GM18508 (cell line): ENCODE measurements around the gene SH3PXD2B.
"Not testable (repeated sequence)": the region's sequence is repeated elsewhere in the genome, so short reads cannot be mapped to it uniquely, and the experiment has no call there.

Experiments used
- ATAC-seq: cut with Tn5 transposase; IDR thresholded peaks from one replicate; pipeline ENCODE4 v1.9.1; 2021; ENCODE audit warnings: moderate number of reproducible peaks; ENCODE audit not compliant: insufficient read depth, unreplicated experiment

The SH3PXD2B gene

DNA sequence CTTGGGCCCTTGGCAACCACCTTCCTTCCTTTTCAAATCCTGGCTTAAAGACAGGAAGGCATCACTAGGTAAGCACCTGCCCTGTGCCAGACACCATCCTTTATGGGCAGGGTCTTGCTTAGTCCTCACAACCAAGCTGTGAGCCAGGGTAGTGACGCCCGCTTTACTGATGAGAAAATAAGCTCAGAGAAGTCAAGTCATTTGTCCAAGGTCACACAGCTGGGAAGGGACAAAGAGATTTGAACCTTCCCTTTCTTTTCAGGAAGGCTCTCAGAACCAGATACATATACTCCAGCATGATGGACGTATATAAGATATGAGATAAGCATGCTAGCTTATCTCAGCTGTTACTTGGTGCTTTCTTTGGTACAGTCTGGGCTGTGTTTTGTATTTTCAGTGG lies 76.9 kb downstream of the SH3PXD2B start:
- no peak for ATAC-seq

DNA sequence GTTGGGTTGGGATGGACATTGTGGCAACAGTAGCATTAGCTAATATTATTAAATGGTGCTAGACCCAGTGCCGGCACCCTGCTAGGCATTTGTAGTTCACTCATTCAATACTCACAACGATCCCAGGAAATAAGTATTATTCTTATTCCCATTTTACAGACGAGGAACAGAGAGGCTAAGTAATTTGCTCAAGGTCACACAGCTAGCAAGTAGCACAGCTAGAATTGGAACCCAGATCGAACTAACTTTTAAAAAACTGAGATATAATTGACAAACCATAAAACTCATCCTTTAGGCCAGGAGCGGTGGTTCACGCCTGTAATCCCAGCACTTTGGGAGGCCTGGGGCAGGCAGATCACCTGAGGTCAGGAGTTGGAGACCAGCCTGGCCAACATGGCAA lies 79.5 kb downstream of the SH3PXD2B start:
- no peak for ATAC-seq

DNA sequence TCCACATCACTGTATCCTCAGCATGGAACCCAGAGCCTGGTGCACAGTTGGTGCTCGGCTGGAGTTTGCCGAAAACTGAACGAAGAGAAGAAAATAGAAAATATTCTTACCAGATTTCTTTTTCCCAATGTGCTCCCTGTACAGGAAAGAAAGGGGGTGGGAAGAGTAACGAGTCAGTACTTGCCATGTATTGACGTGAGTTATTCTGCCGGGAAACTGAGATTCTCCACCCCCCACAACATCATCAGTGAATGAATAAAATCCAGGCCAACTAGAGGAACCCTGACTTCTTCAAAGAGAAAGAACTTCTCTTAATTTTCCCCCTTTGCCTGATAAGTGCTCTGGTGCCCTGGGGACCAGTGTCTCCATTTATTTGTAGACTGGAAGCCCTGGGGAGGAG lies 80.6 kb downstream of the SH3PXD2B start:
- no peak for ATAC-seq

DNA sequence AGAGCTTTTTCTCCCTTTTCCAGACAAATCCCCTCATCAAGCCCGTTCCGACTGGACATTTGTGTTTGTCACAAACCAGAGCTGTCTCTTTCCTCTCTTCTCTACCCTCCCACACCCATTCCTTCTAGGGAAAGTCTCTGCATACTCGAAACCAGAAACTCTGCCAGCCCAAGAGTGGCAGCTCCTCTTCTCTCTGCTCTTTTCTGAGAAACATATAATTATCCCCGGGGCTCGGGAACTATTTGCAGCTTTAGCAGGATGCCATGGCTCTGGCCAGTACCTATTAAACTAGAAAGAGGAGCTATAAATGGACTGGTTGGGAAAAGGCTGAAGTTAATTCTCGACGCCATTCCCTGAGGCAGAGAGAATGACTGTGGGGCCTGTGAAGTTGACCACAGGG lies 82.6 kb downstream of the SH3PXD2B start:
- ATAC-seq, result no peak

DNA sequence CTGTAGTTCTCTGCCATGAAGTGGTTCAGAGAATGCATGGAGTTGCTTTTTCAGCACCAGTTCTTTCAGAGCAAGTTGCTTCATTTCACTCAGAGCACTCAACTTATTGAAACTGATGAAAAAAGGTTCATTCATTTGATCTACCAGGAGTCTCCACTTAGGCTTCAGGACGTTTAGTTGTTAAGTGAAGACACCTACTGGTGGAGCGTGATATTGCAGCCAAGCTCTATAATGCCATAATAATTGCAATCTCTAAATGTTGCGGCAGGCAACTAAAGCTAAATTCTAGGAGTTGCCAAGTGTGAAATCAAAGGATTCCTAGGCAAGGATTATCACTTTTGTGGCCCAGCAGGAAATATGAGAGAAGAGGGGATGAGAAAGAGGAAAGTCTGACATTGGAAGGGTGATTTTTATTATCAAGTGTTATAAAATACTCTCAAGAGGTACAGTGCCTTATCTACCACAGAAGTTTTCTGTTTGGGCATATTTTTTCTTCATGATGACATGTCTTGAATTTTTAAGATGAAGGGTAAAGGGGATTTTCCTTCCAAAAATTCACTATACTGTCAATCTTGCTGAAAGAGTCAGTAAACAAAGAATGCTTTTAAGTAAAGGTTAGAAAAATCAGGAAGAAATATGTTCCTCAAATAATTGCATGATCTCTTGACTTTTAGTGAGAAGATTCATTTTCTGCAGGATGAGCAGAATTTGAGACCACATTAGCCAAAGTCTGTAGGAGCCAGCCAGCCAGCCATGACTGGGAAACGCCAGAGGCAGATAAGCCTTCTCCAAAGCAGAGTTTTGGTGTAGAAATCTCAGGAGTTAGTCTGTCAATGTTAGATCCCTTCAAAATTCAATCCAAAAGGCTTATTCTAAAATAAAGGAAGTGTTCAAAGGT lies 83.4 kb downstream of the SH3PXD2B start:
- no peak for ATAC-seq

DNA sequence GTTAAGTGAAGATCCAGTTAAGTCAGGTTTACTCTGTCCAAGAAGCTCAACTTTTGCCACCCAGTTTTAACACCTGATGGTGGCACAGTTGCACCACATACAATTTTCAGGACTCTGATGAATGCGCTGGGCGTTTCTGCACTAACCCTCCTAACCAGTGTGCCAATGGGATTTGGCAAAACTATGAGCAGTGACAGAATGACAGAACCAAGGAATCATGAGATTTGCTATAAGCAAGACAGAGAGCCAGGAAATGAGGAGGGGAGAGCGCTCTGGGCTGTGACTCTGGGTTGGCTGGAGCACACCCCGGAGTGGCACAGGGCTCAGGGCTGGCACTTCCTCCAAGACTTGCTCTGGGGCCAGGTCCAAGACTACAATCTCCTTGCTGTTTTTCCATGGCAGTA lies 84.1 kb downstream of the SH3PXD2B start:
- no peak for ATAC-seq

DNA sequence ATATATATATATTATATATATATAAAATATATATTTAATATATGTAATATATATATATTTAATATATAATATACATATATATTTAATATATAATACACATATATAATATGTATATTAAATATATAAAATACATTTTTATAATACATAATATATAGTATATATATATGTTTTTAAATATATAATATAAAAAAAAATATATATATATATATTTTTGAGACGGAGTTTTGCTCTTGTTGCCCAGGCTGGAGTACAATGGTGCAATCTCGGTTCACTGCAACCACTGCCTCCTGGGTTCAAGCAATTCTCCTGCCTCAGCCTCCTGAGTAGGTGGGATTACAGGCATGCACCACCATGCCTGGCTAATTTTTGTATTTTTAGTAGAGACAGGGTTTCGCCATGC lies 85.6 kb downstream of the SH3PXD2B start:
- not testable (repeated sequence) for ATAC-seq

DNA sequence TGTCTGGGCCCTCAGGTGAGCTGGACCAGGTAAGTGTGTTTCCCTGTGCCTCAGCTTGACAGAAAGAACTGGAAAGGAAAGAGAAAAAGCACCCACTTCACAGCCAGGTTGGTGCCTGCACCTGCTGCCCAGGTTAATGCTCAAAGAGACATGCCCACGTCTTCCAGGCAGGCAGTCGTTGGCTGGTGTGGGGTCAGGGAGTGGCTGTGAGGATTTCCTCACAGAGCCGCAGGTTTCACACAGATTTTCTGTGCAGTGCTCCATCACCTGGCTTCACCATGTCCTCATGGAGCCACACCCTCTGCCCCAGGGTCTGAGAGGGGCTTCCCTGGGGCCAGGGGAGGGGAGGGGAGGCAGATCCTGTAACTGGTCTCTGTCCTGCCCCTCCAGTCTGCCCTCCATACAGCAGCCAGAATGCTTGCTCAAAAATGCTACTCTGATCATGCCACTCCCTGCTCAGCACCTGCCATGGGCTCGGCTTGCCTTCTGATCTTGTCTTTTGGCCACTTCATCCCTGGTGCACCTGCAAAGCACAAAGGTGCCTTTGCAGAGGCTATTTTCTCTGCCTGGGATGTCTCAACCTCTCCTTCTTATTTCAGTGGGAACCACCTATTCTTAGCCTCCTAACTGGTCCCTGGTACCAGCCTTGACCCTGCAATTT lies 88.2 kb downstream of the SH3PXD2B start:
- ATAC-seq, result no peak

DNA sequence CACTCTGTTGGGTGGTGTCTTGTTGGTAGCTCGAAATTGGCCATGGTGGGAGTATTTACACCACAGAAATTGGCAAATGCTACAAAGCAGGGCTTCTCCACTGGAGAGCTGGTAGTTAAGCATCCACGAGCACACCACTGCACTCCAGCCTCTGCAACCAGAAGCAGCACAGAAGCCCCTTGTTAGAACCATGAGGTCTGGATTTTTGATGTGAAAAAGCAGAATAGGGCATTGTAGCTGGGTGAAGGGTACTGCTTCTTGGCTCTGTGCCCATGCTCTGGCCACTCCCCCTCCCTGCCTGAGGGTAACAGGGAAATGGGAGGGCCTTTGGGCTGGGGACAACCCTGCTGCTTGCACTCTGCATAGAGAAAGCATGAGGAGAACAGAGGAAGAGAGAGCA lies 89.6 kb downstream of the SH3PXD2B start:
- no peak for ATAC-seq

DNA sequence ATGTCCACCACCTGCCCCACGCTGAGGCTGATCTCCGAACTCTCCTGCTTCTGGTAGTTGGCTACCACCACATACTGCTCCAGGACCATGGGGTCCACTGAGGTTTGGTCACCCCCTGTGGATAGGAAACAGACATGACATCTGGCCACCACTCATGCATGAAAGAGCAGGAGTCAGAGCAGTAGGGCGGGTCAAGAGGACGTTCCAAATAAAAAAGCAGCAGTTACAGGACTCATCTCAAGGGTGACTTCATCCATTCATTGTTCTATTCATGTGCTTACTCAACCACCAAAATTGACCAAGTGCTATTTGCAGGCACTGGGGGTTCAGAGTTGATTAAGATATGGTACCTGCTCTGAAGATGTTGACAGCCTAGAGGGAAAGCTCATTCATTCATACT lies 91.6 kb downstream of the SH3PXD2B start:
- ATAC-seq, result no peak

DNA sequence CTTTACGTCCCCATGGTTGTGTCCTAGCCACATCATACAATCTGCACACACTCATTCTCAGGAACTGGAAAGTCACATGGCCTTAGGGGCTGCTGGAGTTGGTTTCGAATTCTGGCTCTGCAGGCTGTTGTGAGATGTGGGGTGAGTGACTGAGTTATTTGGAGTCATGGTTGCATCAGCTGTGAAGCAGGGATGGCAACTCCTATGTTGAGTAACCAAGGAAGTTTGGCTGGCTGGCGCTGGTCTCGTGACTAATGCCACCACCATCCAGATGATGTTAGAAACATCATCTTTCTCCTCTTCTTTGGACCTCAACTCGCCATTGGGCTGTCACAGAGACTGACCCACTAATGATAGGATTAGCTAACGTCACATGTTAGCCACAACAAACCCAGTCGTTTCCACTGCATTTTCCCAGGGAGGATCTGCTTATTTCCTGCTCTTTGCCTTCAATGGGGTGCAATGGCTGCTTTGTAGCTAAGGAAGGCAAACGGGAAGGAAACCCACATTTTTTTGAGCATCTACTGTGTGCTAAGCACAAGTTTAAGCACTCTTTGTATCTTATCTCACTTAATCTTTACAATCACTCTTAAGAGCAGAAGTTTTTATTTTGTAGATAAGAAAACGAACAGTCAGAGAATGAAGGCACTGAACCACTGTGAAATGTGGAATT lies 92.6 kb downstream of the SH3PXD2B start:
- ATAC-seq, result no peak

DNA sequence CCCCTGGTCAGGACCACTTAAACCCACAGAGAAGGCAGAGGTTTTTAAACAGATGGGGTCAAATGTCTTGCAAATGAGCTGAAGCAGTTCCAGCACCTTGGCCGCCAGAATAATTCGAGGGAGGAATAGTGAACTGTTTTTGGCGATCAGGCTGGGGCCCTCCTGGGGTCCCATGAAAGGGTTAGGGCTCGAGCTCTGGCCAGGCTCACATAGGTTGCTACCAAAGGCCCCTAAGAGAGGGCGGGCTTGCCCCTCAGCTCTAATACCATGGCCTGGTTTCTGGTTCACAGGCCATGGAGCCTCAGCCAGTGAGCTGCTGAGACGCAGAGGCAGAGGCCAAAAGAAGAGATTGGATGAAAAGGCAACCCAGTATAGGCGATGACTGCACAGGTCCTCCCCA lies 96.0 kb downstream of the SH3PXD2B start:
- no peak for ATAC-seq

DNA sequence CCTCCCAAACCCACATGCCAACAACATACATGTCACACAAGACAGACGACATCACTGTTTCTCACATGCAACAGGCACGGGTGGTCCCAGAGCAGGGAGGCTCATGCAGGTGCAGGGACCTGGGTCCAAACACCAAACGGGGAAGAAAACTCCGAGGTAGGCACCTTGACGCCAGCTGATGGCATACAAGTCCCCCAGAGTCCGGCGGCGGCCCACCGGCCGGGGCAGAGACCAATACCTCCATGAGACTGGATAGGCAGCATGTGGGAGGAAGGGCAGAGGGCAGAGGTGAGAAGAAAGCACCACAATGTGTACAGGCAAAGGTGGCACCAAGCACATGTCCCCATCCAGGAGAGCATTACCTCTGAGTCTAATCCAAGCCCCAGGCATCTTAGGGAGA lies 97.8 kb downstream of the SH3PXD2B start:
- no peak for ATAC-seq

DNA sequence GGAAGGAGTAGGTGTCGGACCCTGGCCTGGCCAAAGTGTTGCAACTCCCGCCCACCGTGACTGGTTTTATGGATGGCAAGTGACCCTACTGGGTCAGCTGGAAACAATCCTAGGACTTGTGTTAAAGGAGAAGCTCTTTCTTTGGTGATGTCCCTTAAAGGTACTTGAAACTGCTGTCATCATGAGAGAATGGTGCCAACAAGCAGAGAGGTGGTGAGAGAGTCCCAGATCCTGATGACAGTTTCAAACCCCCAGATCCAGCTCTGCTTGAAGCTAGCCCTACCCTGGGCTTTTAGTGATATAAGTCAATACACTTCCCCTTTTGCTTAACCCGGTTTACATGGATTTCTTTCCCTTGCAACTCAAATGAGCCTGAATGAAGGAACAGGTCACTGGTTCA lies 98.3 kb downstream of the SH3PXD2B start:
- ATAC-seq, result no peak

DNA sequence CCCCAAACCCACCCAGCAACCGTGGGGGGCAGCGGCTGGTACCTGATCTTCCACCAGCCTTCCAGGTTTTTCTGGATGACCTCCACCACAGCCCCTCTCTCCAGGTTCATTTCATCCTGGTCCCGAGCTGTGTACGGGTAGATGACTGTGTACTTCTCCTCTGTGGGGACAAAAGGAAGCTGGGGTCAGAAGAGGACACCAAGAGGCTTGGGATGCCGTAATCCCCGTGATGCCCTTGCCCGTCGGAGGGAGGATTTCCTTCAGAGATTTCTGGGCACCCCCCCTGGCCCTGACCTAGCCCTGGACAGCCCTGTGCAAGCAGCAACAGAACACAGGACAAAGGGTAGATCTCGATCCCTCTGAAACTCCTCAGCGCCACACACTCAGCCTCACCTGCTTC lies 100.5 kb downstream of the SH3PXD2B start:
- ATAC-seq, result no peak

DNA sequence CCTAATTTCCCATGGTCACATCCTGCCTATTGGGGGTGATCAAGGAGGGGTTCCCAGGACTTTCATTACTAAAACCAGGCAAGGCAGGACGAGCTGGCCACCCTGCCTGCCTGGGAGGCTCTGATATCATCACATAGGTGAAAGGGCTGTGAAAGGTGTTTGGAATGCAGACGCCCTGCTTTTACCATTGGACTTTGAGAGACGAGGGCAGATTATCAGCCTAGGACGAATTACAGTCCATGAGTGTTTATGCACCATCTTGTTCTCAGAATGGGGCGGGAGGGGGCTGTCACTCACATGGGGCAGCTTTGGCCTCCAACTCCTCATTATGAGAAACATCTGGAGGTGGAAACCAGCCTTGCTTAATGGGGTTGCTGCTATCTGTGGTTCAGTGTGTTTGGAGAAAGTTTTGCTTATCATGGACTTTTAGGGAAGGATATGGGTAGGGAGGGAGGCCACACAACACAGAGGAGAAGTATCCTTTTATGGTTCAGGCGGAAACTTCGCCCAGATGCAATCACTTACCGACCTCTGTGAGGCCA lies 101.0 kb downstream of the SH3PXD2B start:
- ATAC-seq, result no peak

DNA sequence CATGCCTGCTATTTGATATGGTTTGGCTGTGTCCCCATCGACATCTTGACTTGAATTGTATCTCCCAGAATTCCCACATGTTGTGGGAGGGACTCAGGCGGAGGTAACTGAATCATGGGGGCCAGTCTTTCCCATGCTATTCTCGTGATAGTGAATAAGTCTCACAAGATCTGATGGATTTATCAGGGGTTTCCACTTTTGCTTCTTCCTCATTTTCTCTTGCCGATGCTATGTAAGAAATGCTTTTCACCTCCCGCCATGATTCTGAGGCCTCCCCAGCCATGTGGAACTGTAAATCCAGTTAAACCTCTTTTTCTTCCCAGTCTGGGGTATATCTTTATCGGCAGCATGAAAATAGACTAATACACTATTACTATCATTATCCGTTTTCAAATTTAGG lies 101.8 kb downstream of the SH3PXD2B start:
- not testable (repeated sequence) for ATAC-seq

DNA sequence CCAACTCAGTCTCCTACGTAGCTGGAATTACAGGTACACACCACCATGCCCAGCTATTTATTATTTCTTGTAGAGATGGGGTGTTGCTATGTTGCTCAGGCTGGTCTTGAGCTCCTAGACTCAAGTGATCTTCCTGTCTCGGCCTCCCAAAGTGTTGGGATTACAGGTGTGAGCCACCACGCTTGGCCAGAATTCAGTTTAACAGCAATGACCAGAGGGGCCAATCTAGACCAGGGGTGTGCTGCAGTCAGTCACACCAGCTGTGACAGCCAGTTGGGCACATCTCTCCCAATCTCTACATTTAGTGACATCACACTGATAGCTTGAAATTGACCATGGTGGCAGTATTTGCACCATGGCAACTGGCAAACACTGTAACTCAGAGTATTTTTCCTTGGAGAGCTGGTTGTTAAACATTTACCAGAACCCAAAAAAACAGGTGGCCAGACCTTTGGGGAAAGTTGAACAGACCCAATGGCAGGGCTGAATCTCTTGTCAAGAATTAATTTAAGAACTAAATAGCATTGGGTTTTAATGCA lies 103.0 kb downstream of the SH3PXD2B start:
- no peak for ATAC-seq

DNA sequence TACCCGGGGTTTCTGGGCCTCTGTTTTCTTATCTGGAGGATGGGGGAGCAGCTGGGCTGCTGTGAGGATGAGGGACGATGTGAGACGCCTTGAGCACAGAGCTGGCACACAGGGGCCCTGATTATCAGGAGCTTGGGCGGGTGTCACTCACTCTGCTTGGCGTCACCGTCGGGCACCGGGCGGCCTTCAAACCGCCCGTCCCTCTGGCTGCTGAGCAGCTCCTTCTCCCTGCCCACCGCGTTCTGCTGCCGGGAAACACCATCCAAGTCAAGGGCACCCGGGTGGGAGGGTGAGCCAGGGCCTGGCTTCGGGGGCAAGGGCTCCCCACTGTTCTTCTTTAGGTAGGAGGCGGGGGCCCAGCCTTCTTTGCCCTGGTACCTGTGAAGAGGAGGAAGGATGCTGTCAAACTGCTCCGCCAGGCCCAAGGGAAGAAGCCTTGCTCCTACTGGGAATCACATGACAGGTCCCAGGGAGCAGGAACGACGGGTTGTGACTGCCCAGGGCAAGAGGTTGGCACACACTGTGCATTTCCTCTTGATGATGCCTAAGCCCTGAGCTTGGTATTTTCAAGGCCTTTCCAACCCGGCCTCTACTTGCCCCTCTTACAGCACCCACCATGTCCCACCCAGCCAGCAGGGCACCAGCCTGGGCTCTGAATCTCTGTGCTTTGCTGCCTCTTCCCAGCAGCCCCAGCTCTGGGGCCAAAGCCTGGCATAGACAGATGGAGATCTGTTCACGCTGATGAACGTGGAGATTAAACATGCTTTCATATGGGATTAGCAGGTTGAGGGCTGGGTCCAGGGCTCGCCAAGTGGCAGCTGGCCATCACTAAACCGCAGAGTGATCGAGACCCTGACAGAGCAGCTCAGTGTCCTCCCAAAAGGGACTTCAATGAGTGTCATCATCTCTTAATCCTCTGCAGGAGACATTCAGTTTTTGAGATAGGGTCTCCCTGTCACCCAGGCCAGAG lies 103.8 kb downstream of the SH3PXD2B start:
- no peak for ATAC-seq

DNA sequence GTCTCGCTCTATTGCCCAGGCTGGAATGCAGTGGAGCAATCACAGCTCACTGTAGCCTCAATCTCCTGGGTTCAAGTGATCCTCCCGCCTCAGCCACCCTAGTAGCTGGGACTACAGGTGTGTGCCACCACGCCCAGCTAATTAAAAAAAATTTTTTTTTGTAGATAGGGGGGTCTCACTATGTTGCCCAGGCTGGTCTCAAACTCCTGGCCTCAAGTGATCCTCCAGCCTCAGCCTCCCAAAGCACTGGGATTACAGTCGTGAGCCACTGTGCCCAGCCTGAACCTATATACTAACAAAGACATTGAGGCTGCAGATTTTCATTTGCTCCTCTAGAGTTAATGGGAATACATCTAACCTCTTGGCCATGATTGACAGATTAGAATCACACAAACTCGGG lies 105.6 kb downstream of the SH3PXD2B start:
- not testable (repeated sequence) for ATAC-seq
